Lower leg skin (tissue), 4 donors: ENCODE measurements around the gene RAB11A. TPM values are rescaled to one million over a fixed set of nuclear protein-coding genes. Genes with fewer than 3 reads are reported as not detected.
A peak's percentile ranks its signal among the peaks of the same experiment; 100 is the strongest.

Experiments used
- DNase-seq, 2 donors: peaks; one replicate each; pipeline ENCODE4 v3.0.0-alpha.2; 2019; ENCODE audit warnings: low spot score in 2 of 2
- H3K4me3 ChIP-seq: fragments of 200-600 bp; sonication (generic); 2 replicates; pipeline ENCODE4 v1.5.1; 2017; ENCODE audit warnings: mild to moderate bottlenecking, low read depth; ENCODE audit not compliant: poor library complexity, severe bottlenecking
- POLR2A ChIP-seq, 2 donors: fragments of 450-650 bp; IDR thresholded peaks; one replicate each; pipeline ENCODE4 v1.6.1; 2016 to 2017; ENCODE audit warnings: antibody characterized with exemption in 2 of 2, mild to moderate bottlenecking in 1 of 2, moderate library complexity in 1 of 2
- WGBS, 2 donors: methylation state at CpG; one replicate each; pipeline ENCODE4 v1.1.5; 2018; 5-methylcytosine and 5-hydroxymethylcytosine counted together
- intact Hi-C: fragments of 100-400 bp; cut with DNase I; formaldehyde crosslinking; loops from one replicate; pipeline ENCODE4 v1.15.0; 2023; ENCODE audit warnings: low total_unique reads
- total RNA-seq, 4 donors: library from RNA; depleted of rRNA; stranded (reverse); fragments of >200 nt; gene quantifications; one replicate each; pipeline ENCODE4 v1.1.0, GENCODE V29; 2016
- TF ChIP-seq, protein P1 (sequence below), 3 donors: fragments of 450-650 bp; IDR thresholded peaks; one replicate each; pipeline ENCODE4 v1.5.1; 2016; ENCODE audit warnings: antibody characterized with exemption in 3 of 3, mild to moderate bottlenecking in 3 of 3, moderate library complexity in 2 of 3

The RAB11A gene
- total RNA-seq, 4 donors from 2014 or later, result 451 to 676 (median 466) TPM

DNA sequence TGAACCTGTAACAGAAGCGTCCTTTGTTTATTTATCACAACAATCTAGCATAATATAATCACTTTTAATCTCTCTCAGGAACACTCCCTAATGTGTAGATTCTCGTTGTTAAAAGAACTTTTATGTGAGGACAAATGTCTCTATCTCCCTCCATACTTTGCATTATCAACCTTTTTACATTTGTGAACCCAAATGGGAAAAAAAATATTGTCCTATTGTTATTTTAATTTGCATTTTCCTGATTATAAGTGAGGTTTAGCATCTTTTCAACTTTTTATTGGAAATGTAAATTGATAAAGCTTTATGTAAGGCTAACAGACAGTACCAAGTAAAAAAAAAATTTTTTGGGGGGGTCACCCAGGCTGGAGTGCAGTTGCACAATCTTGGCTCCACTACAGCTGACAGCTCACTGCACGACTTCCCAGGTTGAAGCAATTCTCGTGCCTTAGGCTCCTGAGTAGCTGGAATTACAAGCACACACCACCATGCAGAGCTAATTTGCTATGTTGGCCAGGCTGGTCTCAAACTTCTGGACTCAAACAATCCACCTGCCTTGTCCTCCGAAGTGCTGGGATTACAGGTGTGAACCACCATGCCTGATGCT is 44.2 kb upstream of the RAB11A start:
- no peak overlapping the region for H3K4me3 ChIP-seq
- 48 to 53% methylated on average over 5 of the region's 5 CpGs for WGBS, 2 donors
- intact Hi-C loops, result no loop called here
- no peak for TF ChIP-seq POLR2A (IDR thresholded peaks at IDR 0.05)
- TF ChIP-seq, protein P1, sequence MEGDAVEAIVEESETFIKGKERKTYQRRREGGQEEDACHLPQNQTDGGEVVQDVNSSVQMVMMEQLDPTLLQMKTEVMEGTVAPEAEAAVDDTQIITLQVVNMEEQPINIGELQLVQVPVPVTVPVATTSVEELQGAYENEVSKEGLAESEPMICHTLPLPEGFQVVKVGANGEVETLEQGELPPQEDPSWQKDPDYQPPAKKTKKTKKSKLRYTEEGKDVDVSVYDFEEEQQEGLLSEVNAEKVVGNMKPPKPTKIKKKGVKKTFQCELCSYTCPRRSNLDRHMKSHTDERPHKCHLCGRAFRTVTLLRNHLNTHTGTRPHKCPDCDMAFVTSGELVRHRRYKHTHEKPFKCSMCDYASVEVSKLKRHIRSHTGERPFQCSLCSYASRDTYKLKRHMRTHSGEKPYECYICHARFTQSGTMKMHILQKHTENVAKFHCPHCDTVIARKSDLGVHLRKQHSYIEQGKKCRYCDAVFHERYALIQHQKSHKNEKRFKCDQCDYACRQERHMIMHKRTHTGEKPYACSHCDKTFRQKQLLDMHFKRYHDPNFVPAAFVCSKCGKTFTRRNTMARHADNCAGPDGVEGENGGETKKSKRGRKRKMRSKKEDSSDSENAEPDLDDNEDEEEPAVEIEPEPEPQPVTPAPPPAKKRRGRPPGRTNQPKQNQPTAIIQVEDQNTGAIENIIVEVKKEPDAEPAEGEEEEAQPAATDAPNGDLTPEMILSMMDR (IDR thresholded peaks at IDR 0.05), result no peak
- DNase-seq, result peak; percentile 34 to 85

DNA sequence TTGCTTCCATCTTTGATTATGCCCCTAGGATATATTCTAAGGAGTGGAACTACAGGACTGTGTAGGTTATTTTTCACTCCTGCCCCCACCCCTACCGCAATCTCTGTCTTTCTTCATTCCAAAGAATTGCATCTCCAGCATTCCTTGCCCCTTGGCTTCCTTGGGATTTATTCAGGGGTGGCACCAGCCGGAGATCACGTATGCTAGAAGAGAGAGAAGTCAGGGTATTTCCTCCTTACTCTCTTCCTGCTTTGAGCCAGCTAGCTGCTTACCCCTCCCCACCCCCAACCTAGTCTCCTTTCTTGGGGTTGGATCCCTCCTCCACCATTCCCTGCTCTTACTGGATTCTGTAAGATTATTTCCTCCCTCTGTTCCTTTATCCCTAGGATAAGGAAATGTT is 42.2 kb upstream of the RAB11A start:
- 47 to 58% methylated on average over 3 of the region's 3 CpGs for WGBS, 2 donors
- no peak for TF ChIP-seq POLR2A (IDR thresholded peaks at IDR 0.05)
- TF ChIP-seq, protein P1 (IDR thresholded peaks at IDR 0.05), result no peak
- intact Hi-C loops, result no loop called here

DNA sequence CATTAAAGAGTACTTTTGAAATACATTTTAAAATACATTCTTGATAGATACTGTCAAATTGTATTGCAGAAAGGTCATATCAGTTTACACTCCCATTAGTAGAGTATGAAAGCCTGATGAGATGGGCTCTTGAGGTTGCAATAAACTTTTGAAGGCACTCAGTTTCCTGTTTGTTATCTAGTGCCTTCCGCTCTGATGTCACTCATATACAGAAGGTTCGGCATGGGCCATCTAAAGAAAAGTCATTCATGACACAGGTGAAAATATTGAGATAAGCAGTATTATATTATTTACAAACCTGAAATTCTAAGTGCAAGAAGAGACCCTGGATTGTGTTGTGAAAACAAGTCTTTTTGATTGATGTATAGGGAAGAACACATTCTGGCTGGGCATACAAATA is 40.7 kb upstream of the RAB11A start:
- no peak for DNase-seq
- no peak overlapping the region for H3K4me3 ChIP-seq
- intact Hi-C loops, result no loop called here
- TF ChIP-seq POLR2A (IDR thresholded peaks at IDR 0.05), result no peak
- TF ChIP-seq, protein P1 (IDR thresholded peaks at IDR 0.05), result no peak
- 92 to 97% methylated on average over 2 of the region's 2 CpGs for WGBS, 2 donors

More for the DNA sequence above, 42.2 kb upstream of the RAB11A start:
- H3K4me3 ChIP-seq, result no peak overlapping the region
- peak in 1 of 2 donors; percentile 48 for DNase-seq

DNA sequence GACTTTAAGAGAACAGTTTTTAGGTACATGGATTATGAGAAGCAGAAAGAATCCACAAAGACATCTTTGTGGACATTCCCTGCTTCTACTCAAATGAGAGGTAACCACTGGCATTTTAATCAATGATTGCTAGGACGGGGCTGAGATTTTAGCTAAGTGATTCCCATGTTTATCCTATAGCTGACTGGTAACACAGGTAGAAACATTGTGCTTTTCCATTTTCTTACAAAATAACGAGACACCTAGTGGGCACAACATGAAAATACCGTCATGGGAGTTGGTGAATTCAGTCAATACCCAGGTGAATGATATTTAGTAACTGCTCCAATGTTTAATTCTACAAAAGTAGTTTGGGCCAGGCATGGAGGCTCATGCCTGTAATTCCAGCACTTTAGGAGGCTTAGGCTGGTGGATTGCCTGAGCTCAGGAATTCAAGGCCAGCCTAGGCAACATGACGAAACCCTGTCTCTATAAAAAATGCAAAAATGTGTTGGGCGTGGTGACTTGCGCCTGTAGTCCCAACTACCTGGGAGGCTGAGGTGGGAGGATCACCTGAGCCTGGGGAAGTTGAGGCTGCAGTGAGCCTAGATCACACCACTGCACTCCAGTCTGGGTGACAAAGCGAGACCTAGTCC is 40.0 kb upstream of the RAB11A start:
- no peak overlapping the region for H3K4me3 ChIP-seq
- WGBS, 2 donors, result 65 to 69% methylated on average over 7 of the region's 7 CpGs
- intact Hi-C loops, result no loop called here
- TF ChIP-seq POLR2A (IDR thresholded peaks at IDR 0.05), result no peak
- TF ChIP-seq, protein P1 (IDR thresholded peaks at IDR 0.05), result no peak
- DNase-seq, result peak in 1 of 2 donors; percentile 40

DNA sequence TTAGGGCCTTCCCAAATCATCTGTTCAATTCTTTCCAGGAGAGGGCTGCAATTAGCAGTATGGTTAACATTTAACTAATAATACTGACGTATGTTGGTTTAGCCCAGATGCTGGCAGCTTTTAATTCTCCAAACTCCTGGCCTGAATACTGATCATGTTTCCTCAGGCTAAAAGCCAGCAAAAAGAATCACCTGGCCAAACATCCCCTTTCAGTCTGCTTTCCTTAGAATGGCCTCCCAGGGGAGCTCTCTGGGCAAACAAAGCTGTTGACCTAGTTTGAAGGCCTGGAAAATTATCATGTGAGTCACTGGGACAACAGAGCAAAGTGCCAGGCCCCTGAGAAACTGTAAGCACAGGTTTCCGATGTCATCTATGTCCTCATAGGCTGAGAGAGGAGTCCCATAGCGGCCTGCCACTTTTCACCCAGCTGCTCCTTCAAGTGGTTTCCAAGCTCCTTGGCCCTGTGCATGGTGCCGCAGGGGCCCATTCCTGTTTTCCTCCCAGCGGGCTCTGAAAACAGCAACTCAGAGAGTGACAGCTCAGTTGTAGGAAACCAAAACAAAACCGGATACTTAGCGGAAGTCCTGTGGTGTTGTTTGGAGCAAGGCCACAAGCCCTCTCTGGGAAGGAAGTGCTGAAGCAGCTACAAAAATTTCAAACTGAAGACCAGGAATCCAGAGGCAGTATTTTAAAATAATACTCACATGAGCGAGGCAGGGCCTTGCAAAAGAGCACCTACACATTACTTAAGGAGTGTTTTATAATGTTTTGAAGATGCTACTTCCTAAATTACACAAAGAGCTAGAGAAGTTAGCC is 36.5 kb upstream of the RAB11A start:
- peak; percentile 90 to 95 for DNase-seq
- intact Hi-C loops, result loop anchor here (5.0 kb wide), 1 partner anchor 1890 kb away; no protein-coding TSS in a partner anchor
- TF ChIP-seq POLR2A (IDR thresholded peaks at IDR 0.05), result no peak
- TF ChIP-seq, protein P1 (IDR thresholded peaks at IDR 0.05), result no peak
- no peak overlapping the region for H3K4me3 ChIP-seq
- 3 to 4% methylated on average over 8 of the region's 8 CpGs for WGBS, 2 donors
